ENCODE measurements around the gene RUNX2. TPM values are rescaled to one million over a fixed set of nuclear protein-coding genes. Genes with fewer than 3 reads are reported as not detected.

Gene RUNX2
- total and polyA plus RNA-seq, 4 donors = 0.09 to 1.5 (median 0.75) TPM

DNA sequence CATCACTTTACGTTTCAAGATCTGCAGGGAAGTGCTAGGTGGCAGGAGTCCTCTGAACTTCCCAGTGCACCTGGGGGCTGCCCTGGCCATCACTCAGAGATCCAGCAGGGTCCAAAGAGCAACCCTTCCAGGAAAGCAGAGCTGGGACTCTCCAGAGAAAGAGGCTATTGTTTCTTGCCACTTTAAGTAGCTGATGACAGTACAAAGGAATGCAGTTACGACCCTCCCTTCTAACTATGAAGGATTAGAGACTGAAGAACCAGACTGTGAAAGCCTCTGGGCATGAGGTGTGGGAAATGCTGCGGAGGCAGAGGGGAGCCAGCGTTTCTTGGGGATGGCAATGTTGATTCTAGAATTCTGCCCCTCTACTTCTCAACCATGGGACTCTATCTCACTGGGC, 238.8 kb downstream of the RUNX2 start (continued):
- TF ChIP-seq ZBTB33 (IDR thresholded peaks at IDR 0.05) (no peak), GABPA (IDR thresholded peaks at IDR 0.05 in 1 of 2, conservative IDR thresholded peaks at IDR 0.05 in 1 of 2) (no peak), HNF4A (conservative IDR thresholded peaks at IDR 0.05) (no peak), RAD21 (IDR thresholded peaks at IDR 0.05) (no peak), SP1 (IDR thresholded peaks at IDR 0.05) (no peak), FOXA2 (IDR thresholded peaks at IDR 0.05) (no peak), FOXA1 (IDR thresholded peaks at IDR 0.05) (no peak), YY1 (IDR thresholded peaks at IDR 0.05) (no peak), RXRA (IDR thresholded peaks at IDR 0.05) (no peak), EGR1 (IDR thresholded peaks at IDR 0.05; ENCODE audit: low read depth in 2 of 2) (no peak), HNF4G (IDR thresholded peaks at IDR 0.05) (no peak), JUND (IDR thresholded peaks at IDR 0.05) (no peak), TAF1 (conservative IDR thresholded peaks at IDR 0.05) (no peak), NR2F2 (IDR thresholded peaks at IDR 0.05) (no peak)
- TF ChIP-seq, protein P1, sequence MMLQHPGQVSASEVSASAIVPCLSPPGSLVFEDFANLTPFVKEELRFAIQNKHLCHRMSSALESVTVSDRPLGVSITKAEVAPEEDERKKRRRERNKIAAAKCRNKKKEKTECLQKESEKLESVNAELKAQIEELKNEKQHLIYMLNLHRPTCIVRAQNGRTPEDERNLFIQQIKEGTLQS (IDR thresholded peaks at IDR 0.05) = no peak

DNA sequence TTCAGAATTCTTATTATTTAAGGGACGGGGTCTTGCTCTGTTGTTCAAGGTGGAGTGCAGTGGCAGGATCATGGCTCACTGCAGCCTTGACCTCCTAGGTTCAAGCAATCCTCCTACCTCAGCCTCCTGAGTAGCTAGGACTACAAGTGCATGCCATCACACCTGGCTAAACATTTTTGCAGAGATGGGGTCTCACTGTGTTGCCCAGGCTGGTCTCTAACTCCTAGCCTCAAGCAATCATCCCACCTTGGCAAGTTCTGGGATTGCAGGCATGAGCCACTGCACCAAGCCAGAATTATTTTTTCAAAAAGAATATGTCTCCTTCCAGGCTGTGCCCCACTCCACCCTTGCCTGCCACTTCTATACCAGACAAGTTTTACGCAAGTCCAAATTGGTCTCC, 239.7 kb downstream of the RUNX2 start:
- TF ChIP-seq FOXA2 (IDR thresholded peaks at IDR 0.05) (no peak), HNF4A (conservative IDR thresholded peaks at IDR 0.05) (no peak), JUND (IDR thresholded peaks at IDR 0.05) (no peak), EGR1 (IDR thresholded peaks at IDR 0.05; ENCODE audit: low read depth in 2 of 2) (no peak), SP1 (IDR thresholded peaks at IDR 0.05) (no peak), FOXA1 (IDR thresholded peaks at IDR 0.05) (no peak)
- TF ChIP-seq, protein P1 (IDR thresholded peaks at IDR 0.05) = no peak
- TF ChIP-seq, protein P2, sequence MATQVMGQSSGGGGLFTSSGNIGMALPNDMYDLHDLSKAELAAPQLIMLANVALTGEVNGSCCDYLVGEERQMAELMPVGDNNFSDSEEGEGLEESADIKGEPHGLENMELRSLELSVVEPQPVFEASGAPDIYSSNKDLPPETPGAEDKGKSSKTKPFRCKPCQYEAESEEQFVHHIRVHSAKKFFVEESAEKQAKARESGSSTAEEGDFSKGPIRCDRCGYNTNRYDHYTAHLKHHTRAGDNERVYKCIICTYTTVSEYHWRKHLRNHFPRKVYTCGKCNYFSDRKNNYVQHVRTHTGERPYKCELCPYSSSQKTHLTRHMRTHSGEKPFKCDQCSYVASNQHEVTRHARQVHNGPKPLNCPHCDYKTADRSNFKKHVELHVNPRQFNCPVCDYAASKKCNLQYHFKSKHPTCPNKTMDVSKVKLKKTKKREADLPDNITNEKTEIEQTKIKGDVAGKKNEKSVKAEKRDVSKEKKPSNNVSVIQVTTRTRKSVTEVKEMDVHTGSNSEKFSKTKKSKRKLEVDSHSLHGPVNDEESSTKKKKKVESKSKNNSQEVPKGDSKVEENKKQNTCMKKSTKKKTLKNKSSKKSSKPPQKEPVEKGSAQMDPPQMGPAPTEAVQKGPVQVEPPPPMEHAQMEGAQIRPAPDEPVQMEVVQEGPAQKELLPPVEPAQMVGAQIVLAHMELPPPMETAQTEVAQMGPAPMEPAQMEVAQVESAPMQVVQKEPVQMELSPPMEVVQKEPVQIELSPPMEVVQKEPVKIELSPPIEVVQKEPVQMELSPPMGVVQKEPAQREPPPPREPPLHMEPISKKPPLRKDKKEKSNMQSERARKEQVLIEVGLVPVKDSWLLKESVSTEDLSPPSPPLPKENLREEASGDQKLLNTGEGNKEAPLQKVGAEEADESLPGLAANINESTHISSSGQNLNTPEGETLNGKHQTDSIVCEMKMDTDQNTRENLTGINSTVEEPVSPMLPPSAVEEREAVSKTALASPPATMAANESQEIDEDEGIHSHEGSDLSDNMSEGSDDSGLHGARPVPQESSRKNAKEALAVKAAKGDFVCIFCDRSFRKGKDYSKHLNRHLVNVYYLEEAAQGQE (IDR thresholded peaks at IDR 0.05) = no peak
- Histone ChIP-seq H3K27ac (ENCODE audit: low read depth in 1 of 2, low read length in 2 of 2) (no peak overlapping the region), H3K27me3 (ENCODE audit: control insufficient read depth in 4 of 4, insufficient read depth in 4 of 4, low read length in 3 of 4) (no peaks in the 10 kb centered on the region), H3K9me3 (ENCODE audit: control insufficient read depth in 4 of 4, low read length in 3 of 4) (no peaks in the 10 kb centered on the region), H3K36me3 (ENCODE audit: control insufficient read depth in 4 of 4, insufficient read depth in 3 of 4, low read depth in 1 of 4, low read length in 3 of 4) (no peaks in the 10 kb centered on the region), H3K4me1 (ENCODE audit: control insufficient read depth in 4 of 4, insufficient read depth in 4 of 4, low read length in 3 of 4) (no peaks in the 10 kb centered on the region), H3K4me3 (ENCODE audit: low read depth in 1 of 3, low read length in 3 of 3) (no peak overlapping the region), H3K9ac (ENCODE audit: low read depth in 1 of 2, low read length in 2 of 2) (no peak overlapping the region)
- no peak for DNase-seq (ENCODE audit: low spot score)
- 98% methylated on average over 2 of the region's 2 CpGs for WGBS

DNA sequence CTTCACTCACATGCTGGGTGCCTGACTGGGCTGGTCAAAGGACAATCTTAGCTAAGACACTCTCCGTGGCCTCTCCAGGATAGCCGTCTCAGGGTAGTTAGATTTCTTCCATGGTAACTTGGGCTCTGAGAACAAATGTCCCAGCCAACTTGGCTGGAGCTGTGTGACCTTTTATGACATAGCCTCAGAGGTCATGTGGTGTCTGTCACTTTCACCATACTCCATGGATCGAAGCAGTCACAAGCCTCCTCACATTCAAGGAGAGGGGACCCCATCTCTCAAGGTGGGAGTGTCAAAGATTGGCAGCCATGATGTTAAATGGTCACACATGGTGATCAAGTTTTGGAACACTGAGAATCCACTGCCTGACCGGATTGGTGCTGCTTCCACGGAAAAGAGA, 240.5 kb downstream of the RUNX2 start:
- H3K4me1 ChIP-seq (ENCODE audit: control insufficient read depth in 4 of 4, insufficient read depth in 4 of 4, low read length in 3 of 4) = no peaks in the 10 kb centered on the region
- no peaks in the 10 kb centered on the region for H3K9me3 ChIP-seq (ENCODE audit: control insufficient read depth in 4 of 4, low read length in 3 of 4)
- H3K4me3 ChIP-seq (ENCODE audit: low read depth in 1 of 3, low read length in 3 of 3) = no peak overlapping the region
- no peaks in the 10 kb centered on the region for H3K27me3 ChIP-seq (ENCODE audit: control insufficient read depth in 4 of 4, insufficient read depth in 4 of 4, low read length in 3 of 4)
- H3K36me3 ChIP-seq (ENCODE audit: control insufficient read depth in 4 of 4, insufficient read depth in 3 of 4, low read depth in 1 of 4, low read length in 3 of 4) = no peaks in the 10 kb centered on the region
- H3K27ac ChIP-seq (ENCODE audit: low read depth in 1 of 2, low read length in 2 of 2) = no peak overlapping the region
- WGBS = 86% methylated on average over 5 of the region's 5 CpGs
- no peak for DNase-seq (ENCODE audit: low spot score)
- H3K9ac ChIP-seq (ENCODE audit: low read depth in 1 of 2, low read length in 2 of 2) = no peak overlapping the region
- TF ChIP-seq HNF4A (conservative IDR thresholded peaks at IDR 0.05) (no peak), GABPA (IDR thresholded peaks at IDR 0.05 in 1 of 2, conservative IDR thresholded peaks at IDR 0.05 in 1 of 2) (no peak), JUND (IDR thresholded peaks at IDR 0.05) (no peak), TAF1 (conservative IDR thresholded peaks at IDR 0.05) (no peak), FOXA1 (IDR thresholded peaks at IDR 0.05) (no peak), NR2F2 (IDR thresholded peaks at IDR 0.05) (no peak), ZBTB33 (IDR thresholded peaks at IDR 0.05) (no peak), YY1 (IDR thresholded peaks at IDR 0.05) (no peak), RXRA (IDR thresholded peaks at IDR 0.05) (no peak), EGR1 (IDR thresholded peaks at IDR 0.05; ENCODE audit: low read depth in 2 of 2) (no peak), FOXA2 (IDR thresholded peaks at IDR 0.05) (no peak)
- TF ChIP-seq, protein P3, sequence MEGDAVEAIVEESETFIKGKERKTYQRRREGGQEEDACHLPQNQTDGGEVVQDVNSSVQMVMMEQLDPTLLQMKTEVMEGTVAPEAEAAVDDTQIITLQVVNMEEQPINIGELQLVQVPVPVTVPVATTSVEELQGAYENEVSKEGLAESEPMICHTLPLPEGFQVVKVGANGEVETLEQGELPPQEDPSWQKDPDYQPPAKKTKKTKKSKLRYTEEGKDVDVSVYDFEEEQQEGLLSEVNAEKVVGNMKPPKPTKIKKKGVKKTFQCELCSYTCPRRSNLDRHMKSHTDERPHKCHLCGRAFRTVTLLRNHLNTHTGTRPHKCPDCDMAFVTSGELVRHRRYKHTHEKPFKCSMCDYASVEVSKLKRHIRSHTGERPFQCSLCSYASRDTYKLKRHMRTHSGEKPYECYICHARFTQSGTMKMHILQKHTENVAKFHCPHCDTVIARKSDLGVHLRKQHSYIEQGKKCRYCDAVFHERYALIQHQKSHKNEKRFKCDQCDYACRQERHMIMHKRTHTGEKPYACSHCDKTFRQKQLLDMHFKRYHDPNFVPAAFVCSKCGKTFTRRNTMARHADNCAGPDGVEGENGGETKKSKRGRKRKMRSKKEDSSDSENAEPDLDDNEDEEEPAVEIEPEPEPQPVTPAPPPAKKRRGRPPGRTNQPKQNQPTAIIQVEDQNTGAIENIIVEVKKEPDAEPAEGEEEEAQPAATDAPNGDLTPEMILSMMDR (IDR thresholded peaks at IDR 0.05; ENCODE audit: low read depth, low read length, missing input control) = no peak
- TF ChIP-seq, protein P1 (IDR thresholded peaks at IDR 0.05) = no peak
- TF ChIP-seq, protein P4, sequence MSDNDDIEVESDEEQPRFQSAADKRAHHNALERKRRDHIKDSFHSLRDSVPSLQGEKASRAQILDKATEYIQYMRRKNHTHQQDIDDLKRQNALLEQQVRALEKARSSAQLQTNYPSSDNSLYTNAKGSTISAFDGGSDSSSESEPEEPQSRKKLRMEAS (IDR thresholded peaks at IDR 0.05) = no peak

Data from liver (tissue), 9 donors.